K562 (cell line): ENCODE results near the gene TDRD9. TPM values are rescaled to one million over a fixed set of nuclear protein-coding genes. Genes with fewer than 3 reads are reported as not detected.

ENCODE experiments used
- BCL6 ChIP-seq: fragments of 250-450 bp; sonication (Bioruptor Pico); IDR thresholded peaks from 2 replicates; pipeline ENCODE4 v1.4.0; 2020
- CBX3 ChIP-seq, 2 experiments: IDR thresholded peaks; 1 replicate in 1 of 2; 2 replicates in 1 of 2; pipeline ENCODE4 v1.6.1; 2012; ENCODE audit warnings: inconsistent platforms in 2 of 2, low read length in 2 of 2, borderline replicate concordance in 1 of 2, control low read depth in 1 of 2
- CTCFL ChIP-seq: IDR thresholded peaks from 2 replicates; pipeline ENCODE4 v1.6.1; 2011; ENCODE audit warnings: borderline replicate concordance, low read depth, mild to moderate bottlenecking, moderate library complexity, low read length; ENCODE audit not compliant: insufficient read depth, poor library complexity, severe bottlenecking
- OTX1 ChIP-seq: fragments of 450-650 bp; formaldehyde crosslinking; IDR thresholded peaks from 2 replicates; pipeline ENCODE4 v1.4.0; 2022; ENCODE audit warnings: mild to moderate bottlenecking
- RBM15 ChIP-seq: fragments of 200-400 bp; formaldehyde crosslinking; IDR thresholded peaks from 2 replicates; pipeline ENCODE4 v1.6.1; 2018; ENCODE audit warnings: mild to moderate bottlenecking, low read length, moderate library complexity; ENCODE audit not compliant: insufficient read depth
- XRCC4 ChIP-seq: IDR thresholded peaks from one replicate; pipeline ENCODE4 v1.6.1; 2011; ENCODE audit not compliant: insufficient read depth, insufficient read length; ENCODE audit errors: extremely low read depth
- ZBTB40 ChIP-seq, 2 experiments: fragments of 450-650 bp in 1 of 2; sonication (generic) in 1 of 2; formaldehyde crosslinking in 1 of 2; IDR thresholded peaks; 2 replicates each; pipeline versions ENCODE4 v1.7.1 to v1.9.0; 2016 to 2022; ENCODE audit warnings: inconsistent platforms in 1 of 2, mild to moderate bottlenecking in 1 of 2, missing genetic modification reagents in 1 of 2
- polyA plus RNA-seq, 8 experiments: library from polyadenylated mRNA; depleted of rRNA in 4 of 8; stranded (reverse) in 5 of 8; unstranded in 3 of 8; fragments of >200 nt; fragmentation: Nextera tagmentation in 2 of 8; fragmentation: Illumina TruSeq in 1 of 8; extraction: Ambion mirVana in 2 of 8; extraction: Trizol in 1 of 8; gene quantifications; 2 replicates each; pipeline versions ENCODE4 v1.2.1 to v1.2.3, GENCODE V29; 2011 to 2014; ENCODE audit warnings: inconsistent platforms in 1 of 8, missing spikeins in 1 of 8
- total RNA-seq, 7 experiments: library from RNA; depleted of rRNA in 6 of 7; stranded (reverse); fragments of >200 nt in 6 of 7; fragmentation: Illumina TruSeq in 2 of 7; extraction: Trizol in 2 of 7; gene quantifications; 2 replicates each; pipeline versions ENCODE4 v1.2.1 to v1.2.3, GENCODE V29; 2011 to 2021; ENCODE audit warnings: low replicate concordance in 1 of 7

Gene TDRD9
- total and polyA plus RNA-seq, 9 of the 15 experiments (the other 6 are each of a cell fraction or from before 2014, with no cell fraction given) = 0.04 to 0.14 (median 0.04) TPM; not detected in 5

- TF ChIP-seq ZBTB40 (IDR thresholded peaks at IDR 0.05) = no peak
- no peak for TF ChIP-seq ZBTB40 (CRISPR knock-in tag; IDR thresholded peaks at IDR 0.05)
- no peak for TF ChIP-seq CTCFL
- TF ChIP-seq OTX1 (CRISPR knock-in tag) = no peak
- no peak for TF ChIP-seq CBX3 (IDR thresholded peaks at IDR 0.05; ENCODE audit: borderline replicate concordance in 1 of 2, low read length in 2 of 2)
- TF ChIP-seq BCL6 (CRISPR knock-in tag) = no peak
- no peak for TF ChIP-seq XRCC4
- TF ChIP-seq RBM15 = no peak
Observed at GRCh38 chr14:104034976-104035699, 106.9 kb downstream of the TDRD9 start (continued).
